GM12801 (cell line): ENCODE measurements around the gene LYVE1.

Source experiments
- TF ChIP-seq, protein P1 (sequence below): IDR thresholded peaks from one replicate; pipeline ENCODE4 v1.5.1; 2011; ENCODE audit warnings: control low read depth; ENCODE audit not compliant: insufficient read length; ENCODE audit errors: extremely low read depth

The LYVE1 gene

DNA sequence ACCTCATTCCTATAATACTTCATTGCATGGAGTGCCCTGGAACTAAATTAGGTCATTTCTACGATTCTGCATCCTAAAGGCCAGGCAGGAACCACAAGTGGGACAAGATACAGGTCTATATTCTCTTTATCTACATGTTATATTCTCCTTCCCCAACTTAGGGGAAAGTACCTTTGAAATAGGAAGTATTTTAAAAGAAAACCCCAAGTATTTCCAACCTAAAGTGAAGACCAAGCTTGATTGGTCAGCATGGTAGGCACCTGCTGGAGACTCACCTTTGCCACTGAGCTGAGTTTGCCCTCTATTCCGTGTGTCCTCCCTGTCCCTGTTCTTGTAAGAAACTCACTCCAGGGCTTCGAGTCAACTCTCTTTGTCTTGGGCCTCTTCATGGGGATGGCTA is 11.2 kb upstream of the LYVE1 start:
- TF ChIP-seq, protein P1, sequence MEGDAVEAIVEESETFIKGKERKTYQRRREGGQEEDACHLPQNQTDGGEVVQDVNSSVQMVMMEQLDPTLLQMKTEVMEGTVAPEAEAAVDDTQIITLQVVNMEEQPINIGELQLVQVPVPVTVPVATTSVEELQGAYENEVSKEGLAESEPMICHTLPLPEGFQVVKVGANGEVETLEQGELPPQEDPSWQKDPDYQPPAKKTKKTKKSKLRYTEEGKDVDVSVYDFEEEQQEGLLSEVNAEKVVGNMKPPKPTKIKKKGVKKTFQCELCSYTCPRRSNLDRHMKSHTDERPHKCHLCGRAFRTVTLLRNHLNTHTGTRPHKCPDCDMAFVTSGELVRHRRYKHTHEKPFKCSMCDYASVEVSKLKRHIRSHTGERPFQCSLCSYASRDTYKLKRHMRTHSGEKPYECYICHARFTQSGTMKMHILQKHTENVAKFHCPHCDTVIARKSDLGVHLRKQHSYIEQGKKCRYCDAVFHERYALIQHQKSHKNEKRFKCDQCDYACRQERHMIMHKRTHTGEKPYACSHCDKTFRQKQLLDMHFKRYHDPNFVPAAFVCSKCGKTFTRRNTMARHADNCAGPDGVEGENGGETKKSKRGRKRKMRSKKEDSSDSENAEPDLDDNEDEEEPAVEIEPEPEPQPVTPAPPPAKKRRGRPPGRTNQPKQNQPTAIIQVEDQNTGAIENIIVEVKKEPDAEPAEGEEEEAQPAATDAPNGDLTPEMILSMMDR = no peak

DNA sequence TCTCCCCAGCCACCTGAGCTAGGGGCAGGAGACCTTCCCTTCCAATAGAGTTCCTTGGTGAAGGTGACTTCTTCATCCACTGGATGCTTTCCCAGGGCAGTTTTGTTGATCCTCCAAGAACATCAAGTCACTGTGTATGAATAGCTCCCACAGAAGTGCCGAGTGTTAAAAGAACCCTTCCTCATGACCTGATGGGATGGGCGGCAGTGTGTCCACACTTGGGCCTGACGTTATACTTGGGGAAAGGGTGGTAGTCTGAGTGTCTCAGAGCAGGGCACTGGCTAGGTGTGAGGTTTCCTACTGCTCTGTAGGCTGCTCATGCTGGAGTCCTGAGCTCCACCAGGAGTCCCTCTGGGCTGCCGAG is 7.6 kb upstream of the LYVE1 start:
- TF ChIP-seq, protein P1 = no peak

DNA sequence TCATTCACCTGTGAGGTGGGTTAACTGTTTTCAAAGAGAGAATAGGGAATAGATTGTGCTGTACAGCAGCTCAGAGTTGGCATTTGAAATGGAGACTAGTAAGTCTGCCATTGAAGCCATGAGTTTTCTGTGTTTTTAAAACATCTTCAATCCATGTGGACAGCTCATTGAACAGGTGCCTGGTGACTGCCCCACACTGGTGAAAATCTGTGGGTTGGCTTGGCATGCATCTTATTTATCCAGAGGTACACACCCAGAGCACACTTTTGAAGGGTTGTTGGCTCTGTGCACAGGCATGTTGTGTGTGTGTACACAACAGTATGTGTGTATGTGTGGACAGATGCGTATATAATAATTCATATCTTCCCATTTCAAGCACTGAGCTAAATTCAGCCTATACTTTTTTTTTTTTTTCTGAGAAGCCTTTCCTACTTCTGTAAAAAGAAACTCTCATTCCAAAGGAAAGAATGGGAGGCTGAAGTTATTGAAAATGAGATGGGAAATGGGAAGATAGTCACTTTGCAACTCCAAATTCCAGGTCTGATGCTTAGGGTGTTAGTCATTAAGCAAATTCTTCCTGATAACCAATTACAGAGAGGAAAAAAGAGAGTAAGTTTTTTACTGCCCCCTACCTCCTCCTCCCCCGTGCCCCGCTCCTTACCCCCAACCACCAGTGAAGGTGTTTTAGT is 7.0 kb upstream of the LYVE1 start:
- TF ChIP-seq, protein P1 = no peak

DNA sequence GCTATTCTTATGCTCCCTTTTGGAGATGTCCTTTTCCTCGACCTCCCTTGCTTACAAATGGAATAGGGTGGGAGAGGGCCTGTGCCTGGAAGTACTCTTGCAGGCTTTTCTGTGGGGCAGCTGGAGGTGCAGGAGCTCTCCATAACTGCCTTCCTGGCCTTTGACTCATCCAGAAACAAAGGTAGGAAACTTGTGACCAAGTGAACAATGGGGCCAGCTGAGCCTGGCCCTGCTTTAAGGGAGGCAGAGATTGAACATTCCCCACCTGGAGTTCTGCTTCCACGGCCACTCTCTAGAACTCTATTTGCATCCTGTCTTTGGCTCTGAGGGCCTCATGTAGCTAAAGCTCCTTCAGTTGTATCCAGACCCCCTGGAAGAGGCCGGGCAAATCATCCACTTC is 5.1 kb upstream of the LYVE1 start:
- TF ChIP-seq, protein P1 = no peak

DNA sequence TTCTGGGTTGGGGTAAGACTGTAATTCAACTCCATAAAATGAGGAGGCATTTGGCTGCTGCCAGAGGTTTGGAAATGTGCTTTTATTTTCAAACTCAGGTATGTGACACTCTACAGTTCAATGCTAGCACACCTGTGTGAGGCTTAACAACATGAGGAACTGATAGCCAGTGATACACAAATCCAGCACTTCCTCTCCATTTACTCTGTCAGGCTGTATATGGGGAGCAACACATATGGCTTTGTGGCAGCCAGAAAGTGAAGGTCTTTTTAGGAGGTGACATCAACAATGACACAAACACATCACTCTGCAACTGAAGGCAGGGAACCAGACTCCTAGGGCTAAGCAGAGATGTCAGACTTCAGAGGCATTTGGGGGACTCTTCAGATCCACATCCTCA is 4.6 kb upstream of the LYVE1 start:
- TF ChIP-seq, protein P1 = no peak

DNA sequence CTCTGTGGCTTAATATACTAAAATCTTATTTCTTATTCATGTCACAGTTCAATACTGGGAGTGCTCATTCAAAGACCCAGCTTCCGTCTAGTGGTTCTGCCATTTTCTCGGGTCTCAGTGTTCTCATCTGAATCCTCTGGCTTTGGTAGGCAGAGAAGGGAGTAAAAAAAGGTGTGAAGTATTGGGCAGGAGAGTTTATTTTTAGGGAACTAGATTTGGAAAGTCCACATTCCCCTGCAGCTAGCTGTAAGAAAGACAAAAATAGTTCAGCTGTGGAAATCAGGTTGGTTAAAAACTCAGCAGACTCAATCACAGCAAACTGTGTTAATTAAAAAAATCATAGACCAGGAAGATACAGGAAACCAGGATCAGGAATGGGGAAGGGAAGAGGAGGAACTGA is 4.1 kb upstream of the LYVE1 start:
- TF ChIP-seq, protein P1 = no peak

DNA sequence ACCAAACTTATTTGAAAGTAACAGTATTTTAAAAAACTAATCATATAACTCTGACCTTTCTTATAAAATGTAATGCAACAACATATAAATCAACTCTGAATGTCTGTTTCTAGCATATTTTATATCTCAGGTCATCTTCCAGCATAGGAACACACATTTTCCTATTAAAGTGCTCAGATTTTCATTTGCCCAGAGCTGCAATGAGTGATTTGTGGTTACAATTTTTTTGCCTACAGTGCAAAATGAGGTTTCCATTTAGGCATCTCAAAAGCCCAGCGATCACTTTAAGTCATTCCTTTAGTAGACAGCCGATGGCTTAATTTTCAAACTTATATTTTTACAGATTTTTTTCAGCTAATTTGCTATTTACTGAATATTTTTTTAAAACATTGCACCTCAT is 1.0 kb downstream of the LYVE1 start:
- TF ChIP-seq, protein P1 = no peak
